HG03095 (cell line): ENCODE data around the gene SLTM.
"Not testable (repeated sequence)": the region's sequence is repeated elsewhere in the genome, so short reads cannot be mapped to it uniquely, and the experiment has no call there.

ENCODE experiments used
- ATAC-seq: cut with Tn5 transposase; IDR thresholded peaks from one replicate; pipeline ENCODE4 v1.9.1; 2021; ENCODE audit warnings: moderate library complexity; ENCODE audit not compliant: unreplicated experiment

Gene SLTM

DNA sequence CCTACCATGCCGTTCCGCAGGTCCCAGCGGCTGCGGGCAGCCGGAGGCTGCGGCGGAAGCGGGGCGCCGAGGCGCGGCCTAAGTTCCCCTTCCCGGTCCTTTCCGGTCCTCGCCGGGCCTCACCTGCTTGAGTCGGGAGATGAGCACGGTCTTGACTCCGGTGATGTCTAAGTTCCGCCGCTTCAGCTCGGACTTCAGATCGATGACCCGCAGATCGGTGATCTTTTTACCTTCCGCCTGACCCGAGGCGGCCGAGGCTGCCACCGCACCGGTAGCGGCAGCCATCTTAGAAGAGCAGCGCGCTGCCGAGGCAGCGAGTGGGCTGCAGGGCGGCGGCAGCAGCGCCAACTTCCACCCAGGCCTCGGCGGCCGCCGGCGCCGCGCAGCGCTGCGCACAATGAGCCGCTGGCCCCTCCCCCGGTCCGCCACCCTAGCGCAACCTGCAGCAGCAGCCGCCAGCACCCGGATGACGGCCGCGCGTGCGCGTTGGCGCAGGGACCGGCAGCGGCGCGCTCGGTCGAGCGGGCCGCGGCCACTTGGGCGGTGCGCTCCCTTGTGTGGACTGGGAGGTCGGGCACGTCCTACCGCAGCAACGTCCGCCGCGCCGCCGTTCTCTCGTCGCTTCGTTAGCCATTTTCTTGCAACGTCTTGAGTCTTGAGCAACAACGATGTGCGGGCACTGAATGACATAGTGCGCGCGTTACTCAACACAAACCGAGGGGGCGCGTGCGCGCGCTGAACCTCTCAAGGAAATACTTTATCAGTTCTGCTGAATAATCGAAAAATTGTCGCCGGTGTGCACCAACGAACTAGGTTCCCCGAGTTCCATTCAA lies at the start of gene SLTM:
SLTM (minus strand) TSS at position 399 of the 833 bp plus-strand sequence; CDS start at position 285, 114 bp downstream.
- ATAC-seq, result peak; percentile 88

DNA sequence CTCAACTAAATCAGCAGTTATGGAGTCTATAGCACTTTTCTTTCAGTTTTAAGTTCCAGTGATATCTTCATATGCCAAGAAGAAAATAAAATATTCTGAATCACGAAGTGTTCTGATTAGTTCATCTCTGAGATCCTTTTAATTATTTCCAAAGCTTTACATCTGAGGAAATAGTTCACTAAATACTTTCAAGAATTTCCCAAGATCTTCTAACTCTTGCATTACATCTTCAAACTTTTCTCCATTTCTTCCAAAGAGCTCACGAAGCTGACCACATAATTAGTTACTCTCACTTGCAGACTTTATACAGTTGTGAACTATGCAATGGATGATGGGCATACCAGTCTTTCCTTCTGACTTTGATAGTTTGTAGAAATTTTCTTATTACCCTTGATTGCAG lies 49.8 kb upstream of the SLTM start:
- ATAC-seq, result no peak

DNA sequence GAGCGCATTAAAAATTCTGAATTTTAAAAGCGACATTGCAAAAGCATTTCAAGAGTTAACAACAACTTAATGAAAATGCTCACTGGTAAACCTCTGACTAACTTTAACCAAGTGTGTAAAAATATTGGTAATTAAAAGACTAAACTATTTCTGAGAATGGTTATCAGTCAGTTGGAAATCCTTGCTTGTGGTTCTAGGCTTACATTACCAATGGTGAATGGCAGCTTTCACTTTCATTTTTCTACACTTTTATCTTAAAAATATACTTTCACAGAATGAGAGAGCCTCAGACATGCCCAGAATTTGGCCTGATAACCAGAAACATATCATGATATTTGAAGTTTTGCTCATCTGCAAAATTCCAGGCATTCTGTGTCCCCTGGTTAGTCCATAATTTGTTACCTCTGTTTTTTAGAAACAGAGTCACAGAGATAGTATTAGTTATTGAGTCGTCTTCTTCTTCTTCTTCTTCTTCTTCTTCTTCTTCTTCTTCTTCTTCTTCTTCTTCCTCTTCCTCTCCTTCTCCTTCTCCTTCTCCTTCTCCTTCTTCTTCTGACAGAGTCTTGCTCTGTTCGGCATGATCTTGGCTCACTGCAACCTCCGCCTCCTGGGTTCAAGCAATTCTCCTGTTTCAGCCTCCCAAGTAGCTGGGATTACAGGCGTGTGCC lies 48.5 kb upstream of the SLTM start:
- ATAC-seq, result no peak

DNA sequence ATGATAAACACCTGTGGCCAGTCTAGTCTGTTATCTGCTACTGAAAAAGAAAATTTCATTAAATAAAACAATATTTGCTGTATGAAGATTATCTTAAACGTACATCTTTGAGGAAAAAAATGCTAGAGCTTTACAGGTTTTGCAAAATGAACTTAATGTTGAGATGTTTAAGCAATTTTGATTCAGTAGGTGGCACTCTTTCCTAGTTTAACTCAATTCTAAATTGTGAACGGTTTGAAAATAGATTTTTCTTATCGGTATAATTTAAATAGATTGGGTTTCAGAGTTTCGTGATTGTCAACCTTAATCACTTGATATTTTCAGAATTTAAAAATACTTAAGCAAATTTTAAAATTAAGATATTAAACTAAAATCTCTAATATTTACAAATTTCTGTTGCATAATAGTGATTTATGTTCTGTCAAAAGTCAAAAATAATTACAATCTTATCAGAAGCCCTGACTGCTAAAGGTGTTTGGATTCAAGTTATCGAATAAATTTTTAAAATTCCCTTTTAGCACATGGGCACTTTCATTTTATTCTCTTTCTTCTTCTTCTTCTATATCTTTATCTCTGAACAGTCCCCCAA lies 47.0 kb upstream of the SLTM start:
- ATAC-seq, result no peak

DNA sequence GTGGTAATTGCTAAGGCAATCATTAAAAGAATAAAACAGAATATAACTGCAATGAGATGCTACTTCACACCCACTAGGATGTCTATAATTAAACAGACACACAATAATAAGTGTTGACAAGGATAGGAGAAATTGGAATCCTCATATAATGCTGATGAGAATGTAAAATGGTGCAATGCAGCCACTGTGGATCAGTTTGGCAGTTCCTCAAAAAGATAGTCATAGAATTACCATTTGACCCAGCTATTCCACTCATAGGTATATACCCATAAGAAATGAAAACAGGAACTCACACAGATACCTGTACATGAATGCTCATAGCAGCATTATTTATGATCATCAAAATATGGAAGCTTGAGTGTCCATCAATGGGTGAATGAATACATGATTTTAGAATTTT lies 44.4 kb upstream of the SLTM start:
- ATAC-seq, result no peak

DNA sequence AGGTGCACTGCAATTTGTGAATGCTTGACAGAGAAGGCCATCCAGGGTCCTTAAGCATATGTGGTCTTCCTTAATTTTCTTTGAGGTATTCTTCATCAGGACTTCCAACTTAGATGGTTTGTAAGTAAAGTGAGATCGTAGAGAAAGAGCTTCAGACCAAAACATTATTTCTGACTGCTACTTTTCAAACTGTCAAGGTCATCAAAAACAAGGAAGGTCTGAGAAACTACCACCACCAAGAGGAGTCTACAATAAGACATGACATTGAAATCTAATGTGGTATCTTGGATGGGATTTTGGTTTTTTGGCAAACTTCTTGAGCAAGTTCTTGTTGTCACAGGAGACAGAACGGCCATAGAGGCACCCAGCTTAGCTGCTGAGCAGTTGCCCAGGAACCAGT lies 34.0 kb upstream of the SLTM start:
- ATAC-seq, result no peak

DNA sequence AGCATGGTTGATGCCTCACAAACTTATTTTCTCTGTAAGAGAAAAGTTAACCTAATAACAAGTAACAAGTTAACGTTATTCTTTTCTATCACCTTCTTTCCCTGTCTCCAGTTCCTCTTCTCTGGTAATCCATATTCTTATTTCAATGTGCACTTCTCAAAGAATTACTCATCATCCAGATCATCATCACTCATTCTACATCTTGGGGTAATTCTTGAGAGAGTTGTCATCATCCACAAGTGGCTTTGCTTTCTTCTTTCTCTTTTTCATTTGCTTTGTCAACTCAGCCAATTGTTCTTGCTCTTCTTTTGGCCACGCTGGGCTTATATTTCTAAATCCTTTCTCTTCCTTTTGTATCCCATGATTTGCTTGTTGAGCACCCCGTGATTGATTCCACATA lies 33.2 kb upstream of the SLTM start:
- no peak for ATAC-seq

DNA sequence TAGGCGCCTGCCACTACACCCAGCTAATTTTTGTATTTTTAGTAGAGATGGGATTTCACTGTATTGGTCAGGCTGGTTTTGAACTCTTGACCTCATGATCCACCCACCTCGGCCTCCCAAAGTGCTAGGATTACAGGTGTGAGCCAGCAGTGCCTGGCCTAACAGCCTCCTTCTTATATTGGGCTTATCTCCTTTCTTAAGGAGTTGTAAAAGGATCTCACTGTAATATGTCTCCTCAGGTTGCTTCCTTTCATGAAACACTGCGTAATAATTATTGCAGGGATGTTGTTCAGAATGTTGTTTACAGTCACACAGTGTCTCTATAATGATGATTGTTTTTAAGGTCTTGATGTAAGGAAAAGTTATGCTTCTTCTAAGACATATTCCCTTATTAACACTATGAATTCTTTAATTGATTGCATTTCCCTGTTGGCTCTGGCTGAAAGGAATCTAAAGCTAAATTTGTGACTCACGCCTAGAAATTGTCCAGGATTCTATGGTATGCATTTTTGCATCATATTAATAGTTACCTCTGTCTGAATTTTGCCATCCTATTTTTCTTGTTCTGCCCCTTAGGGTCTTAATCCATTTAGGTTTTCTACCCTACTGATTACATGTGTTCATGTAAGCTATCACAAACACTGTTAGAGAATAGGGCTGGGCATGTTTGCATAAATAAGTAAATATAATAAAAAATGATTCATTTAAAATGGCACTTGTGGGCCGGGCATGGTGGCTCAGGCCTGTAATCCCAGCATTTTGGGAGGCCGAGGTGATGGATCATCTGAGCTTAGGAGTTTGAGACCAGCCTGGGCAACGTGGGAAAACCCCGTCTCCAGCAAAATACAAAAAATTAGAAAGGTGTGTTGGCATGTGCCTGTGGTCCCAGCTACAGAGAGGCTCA lies 29.4 kb upstream of the SLTM start:
- no peak for ATAC-seq

DNA sequence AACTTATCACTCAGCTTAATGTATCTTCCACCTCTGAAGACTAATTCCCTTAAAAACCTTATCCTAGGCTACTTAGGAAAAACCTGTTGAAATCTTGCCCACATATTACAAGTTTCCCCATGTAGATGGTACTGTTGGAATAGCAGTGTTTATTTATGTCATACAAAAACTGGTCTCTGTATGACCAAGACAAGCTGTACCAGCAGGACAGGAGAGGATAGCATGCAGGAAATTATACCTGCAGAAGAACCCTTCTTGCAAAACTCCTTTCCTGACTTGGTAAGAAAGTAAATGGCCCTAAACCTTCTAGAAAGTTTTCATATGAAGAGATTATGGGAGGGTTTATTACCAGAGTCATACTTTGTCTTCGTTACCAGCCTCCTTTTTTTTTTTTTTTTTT lies 28.7 kb upstream of the SLTM start:
- no peak for ATAC-seq

DNA sequence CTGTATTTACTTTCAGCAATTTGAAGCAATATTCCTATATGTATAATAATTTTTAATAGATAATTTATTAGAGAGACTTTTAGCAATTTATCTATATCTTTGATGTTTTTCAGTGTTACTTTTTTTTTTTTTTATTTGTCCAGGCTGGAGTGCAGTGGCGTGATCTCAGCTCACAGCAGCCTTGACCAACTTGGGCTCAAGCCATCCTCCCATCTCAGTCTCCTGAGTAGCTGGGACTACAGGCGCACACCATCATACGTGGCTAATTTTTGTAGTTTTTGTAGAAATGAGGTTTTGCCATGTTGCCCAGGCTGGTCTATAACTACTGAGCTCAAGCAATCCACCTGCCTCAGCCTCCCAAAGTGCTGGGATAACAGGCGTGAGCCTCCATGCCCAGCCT lies 25.3 kb upstream of the SLTM start:
- no peak for ATAC-seq

DNA sequence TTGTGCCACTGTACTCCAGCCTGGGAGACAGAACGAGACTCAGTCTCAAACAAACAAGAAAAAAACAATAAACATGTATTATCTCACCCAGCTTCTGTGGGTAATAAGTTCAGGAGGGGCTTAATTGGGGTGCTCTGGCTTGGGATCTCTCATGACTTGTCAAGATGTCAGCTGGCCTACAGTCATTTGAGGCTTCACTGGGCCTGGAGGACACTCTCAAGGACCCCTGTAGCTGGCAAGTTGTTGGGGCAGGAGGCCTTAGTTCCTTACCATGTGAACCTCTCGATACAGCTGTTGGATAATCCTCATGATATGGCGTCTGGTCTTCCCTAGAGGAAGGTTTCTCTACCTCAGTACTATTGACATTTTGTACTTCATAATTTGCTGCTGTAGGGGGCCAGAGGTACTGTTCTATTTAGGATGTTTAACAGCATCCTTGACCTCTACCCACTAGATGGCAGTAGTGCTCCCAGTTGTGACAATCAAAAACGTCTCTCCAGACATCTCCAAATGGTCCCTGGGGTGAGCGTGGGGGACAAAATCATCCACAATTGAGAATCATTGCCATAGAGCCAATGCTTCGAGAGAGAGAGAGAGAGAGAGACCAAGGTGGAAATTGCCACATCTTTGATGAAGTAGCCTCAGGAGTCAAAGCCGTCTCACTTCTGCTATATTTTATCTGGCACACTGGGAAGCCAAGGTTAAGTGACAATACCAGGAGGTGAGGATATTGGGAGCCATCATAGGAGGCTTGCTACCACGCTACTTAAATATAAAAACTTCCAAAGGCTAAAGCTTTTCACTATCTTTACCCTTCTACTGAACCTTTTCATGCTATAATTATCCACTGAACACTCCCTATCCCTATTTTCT lies 23.9 kb upstream of the SLTM start:
- no peak for ATAC-seq

DNA sequence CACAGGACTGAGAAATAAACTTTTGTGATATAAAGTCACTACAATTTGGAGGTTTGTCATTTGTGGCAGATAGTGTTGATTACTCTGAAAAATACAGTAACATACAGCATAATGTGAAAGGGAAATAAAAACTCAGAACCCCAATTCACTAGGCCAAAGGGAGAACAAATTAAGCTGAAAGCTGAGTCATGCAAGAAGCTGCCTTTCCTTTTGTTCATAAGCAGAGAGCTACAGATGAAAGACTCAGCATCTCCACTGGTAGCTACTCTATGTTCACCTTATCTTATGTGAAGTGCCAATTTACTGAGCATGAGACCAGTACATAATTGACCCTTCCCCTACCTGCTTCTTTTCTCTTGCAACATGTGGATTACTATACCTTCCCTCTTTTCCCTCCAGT lies 19.3 kb upstream of the SLTM start:
- no peak for ATAC-seq

DNA sequence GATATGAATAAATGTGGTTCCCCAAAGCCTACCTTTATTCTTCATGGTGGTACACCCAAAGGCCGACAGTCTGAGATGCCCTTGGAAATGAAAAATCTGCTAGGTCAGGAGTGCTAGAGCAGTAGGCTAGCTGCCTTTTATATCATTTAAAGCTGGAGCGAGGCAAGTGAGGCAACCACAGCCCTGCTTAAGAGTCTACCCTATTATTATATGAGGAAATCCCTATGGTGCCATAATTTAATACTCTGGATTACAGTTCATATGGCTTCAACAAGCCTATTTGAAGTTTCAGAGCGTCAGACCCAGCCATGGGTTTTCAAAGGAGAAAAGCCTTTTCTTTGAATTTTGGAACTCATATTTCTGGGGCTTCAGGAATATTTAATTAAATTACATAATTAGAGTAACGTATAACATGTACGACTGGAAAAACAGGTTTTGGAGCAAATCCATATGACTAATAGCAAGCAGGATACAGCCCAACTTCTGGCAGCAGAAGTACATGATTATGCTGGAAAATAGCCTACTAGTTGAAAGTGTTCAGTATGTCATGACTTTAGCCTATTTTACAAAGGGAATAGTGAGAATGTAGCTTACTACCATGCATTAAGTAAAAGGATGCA lies 18.0 kb upstream of the SLTM start:
- no peak for ATAC-seq

DNA sequence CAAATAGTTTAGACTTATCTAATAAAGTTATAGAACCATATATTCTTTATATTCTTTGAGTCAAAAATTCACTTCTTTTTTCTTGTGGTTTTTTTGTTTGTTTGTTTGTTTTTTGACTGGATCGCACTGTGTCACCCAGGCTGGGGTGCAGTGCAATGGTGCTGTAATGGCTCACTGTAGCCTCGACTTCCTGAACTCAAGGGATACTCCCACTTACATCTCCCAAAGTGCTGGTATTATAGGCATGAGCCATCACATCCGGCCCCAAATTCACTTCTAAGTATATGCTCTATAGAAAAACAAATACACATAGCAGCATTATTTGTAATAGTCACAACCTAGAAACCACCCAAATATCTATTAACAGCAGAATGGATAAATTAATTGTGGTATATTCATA lies 13.7 kb upstream of the SLTM start:
- no peak for ATAC-seq

DNA sequence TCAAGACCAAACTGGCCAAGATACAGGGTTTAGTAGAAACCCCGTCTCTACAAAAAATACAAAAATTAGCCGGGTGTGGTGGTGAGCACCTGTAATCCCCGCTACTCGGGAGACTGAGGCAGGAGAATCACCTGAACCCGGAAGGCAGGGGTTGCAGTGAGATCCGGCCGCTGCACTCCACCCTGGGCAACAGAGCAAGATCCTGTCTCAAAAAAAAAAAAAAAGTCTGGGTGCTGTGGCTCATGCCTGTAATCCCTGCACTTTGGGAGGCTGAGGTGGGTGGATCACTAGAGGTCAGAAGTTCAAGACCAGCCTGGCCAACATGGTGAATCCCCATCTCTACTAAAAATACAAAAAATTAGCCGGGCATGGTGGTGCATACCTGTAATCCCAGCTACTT lies 1.5 kb upstream of the SLTM start:
- ATAC-seq, result not testable (repeated sequence)

DNA sequence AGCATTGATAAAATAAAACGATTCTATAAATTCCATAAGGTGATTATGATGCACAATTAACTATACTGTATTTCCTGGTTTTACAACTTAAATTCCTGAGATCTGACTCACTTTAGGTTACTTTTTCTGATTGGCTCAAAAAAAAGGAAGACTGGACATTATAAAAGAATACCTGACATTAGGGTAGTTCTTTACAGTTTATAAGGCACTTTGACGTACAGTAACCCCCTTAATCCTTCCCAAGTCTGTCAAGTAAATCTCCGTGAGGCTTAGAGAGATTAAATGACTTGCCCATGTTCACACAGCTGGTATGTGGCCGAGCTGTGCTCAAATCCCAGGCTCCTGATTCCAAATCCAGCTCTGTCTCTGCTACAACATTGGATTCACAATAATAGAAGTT lies 1.0 kb upstream of the SLTM start:
- no peak for ATAC-seq

DNA sequence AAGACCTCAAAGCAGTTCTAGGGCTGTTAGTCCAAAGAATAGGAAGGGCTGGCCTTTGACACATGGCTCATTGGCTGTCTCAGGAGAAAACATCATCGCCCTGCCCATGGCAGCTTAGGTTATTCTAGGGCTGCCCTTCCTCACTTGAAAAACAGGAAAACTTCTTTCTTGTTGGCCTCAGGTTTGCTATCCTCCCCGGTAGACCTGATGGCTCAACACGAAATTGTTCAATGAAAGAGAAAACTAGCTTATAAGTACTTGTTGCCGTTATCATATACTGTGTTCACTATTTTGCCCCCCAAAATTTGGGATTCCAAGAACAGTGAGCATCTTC lies 602 bp upstream of the SLTM start:
- no peak for ATAC-seq

DNA sequence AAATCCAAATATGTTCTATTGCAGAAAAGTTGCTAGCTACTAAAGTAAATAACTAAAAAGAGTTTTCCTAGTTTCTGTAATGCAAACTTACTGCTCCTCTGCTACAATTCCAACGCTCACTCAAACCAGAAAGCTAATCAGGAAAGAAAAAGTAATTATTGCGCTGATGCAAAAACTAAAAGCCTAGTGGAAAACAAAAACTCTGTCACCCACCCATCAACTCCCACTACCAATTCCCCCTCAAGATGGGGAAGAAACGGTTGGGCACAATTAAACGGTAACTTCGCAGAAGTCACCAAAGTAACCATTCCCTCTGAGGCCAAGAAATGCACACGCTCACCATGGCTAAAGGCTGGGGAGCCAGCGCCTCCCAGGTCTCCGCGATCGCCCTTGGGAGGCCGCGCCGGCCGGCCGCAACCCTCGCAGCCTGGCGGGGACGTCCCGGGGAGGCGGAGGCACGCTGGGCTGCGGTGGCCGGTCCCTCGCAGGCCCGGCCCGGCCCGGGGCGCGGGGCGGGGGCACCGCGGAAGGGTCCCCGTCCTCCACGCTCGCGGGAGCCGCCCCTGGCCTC lies 684 bp downstream of the SLTM start:
- ATAC-seq, result peak; percentile 30

DNA sequence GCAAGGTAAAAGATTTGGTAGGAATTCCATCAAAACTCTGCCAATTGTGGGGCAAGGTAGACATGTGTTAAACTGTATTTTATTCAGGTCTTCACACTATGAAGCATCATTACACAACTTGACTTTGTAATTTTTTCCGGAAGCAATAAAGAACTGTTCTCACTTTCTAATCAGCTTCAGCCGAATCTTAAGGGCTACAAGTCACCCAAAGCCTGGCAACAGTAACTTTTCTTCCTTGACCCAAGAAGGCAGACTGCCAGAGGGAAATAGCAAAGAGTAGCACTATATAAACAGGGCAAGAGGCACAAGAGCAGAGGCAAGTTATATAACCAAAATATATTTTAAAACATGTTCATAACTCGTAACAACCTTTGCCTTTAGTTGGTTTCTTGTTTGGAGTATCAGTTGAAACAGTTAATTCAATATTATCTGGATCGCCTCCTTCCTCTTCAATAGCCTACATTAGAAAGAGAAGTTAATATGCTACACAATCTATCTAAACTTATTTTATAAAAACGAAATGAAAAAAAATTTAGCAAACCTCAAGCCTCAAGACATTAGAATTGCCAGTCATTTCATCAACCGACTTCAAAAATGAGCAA lies 1.4 kb downstream of the SLTM start:
- ATAC-seq, result no peak
